GM10248 (cell line): ENCODE results near the gene MSRB1.
A peak's percentile ranks its signal among the peaks of the same experiment; 100 is the strongest.

Source experiments
- CTCF ChIA-PET: fragments of 300-600 bp; sonication (Branson Sonifier 250); formaldehyde crosslinking; extraction: SDS; loops from one replicate; lab custom pipeline; 2021; ENCODE audit warnings: antibody characterized with exemption; lab: Yijun Ruan, JAX
- POLR2A ChIA-PET: fragments of 350-650 bp; sonication (Branson Sonifier 250); formaldehyde crosslinking; extraction: SDS; loops from one replicate; lab custom pipeline; 2020; ENCODE audit warnings: antibody characterized with exemption; lab: Yijun Ruan, JAX
- DNase-seq: peaks from one replicate; pipeline ENCODE4 v3.0.0; 2012; ENCODE audit errors: extremely low spot score
- CTCF ChIP-seq: IDR thresholded peaks from 2 replicates; pipeline ENCODE4 v1.5.1; 2012; ENCODE audit warnings: mild to moderate bottlenecking, low read depth; ENCODE audit errors: extremely low read depth, missing control alignments, control extremely low read depth

MSRB1 gene

GRCh38 chr16:1983544-1984346, 40.7 kb upstream of the MSRB1 start, which contains the start of gene GFER:
GFER (plus strand) TSS chr16:1984193; CDS start chr16:1984219, 26 bp downstream.
- peak; percentile 68 for TF ChIP-seq CTCF
- DNase-seq = peak; percentile 97
- ChIA-PET CTCF (interaction anchor here (0.8 to 5.5 kb wide), 6 partner anchors 11 to 168 kb away, joined by 3 to 30 read pairs (median 4); no protein-coding TSS in a partner anchor), POLR2A (interaction anchor here (0.6 to 3.2 kb wide), 3 partner anchors 19 to 172 kb away, joined by 4 to 21 read pairs (median 9); partner anchors contain the start of genes RPS2 and TRAF7)

GRCh38 chr16:1982991-1983543, 40.1 kb upstream of the MSRB1 start:
- POLR2A ChIA-PET = interaction anchor here (0.8 to 3.2 kb wide), 4 partner anchors 11 to 172 kb away, joined by 3 to 21 read pairs (median 4); partner anchors contain the start of genes RPS2, TBL3 and TRAF7

GRCh38 chr16:1982013-1982433, 39.0 kb upstream of the MSRB1 start:
- ChIA-PET POLR2A (interaction anchor here (0.8 to 3.2 kb wide), 4 partner anchors 10 to 173 kb away, joined by 3 to 21 read pairs (median 4); partner anchors contain the start of genes RPS2, TBL3 and TRAF7), CTCF (interaction anchor here (1.0 to 3.0 kb wide), 3 partner anchors 14 to 22 kb away, joined by 3 to 10 read pairs (median 5); no protein-coding TSS in a partner anchor)
- DNase-seq = no peak
- TF ChIP-seq CTCF = no peak

More at GRCh38 chr16:1982991-1983543, 40.1 kb upstream of the MSRB1 start:
- TF ChIP-seq CTCF = no peak
- CTCF ChIA-PET = interaction anchor here (1.0 to 3.0 kb wide), 4 partner anchors 10 to 168 kb away, joined by 3 to 10 read pairs (median 3); no protein-coding TSS in a partner anchor
- no peak for DNase-seq

GRCh38 chr16:1981398-1981836, 38.4 kb upstream of the MSRB1 start, which contains the start of gene NOXO1:
NOXO1 (minus strand) TSS chr16:1981469; CDS start chr16:1981179, 290 bp downstream.
- no peak for DNase-seq
- POLR2A ChIA-PET = interaction anchor here (1.5 to 3.2 kb wide), 2 partner anchors 10 to 16 kb away, joined by 3 to 21 read pairs; partner anchors contain the start of genes RPS2 and TBL3

GRCh38 chr16:1980770-1981087, 37.7 kb upstream of the MSRB1 start:
- DNase-seq = no peak
- CTCF ChIA-PET = interaction anchor here (1.1 to 3.0 kb wide), 3 partner anchors 15 to 160 kb away, joined by 3 to 10 read pairs (median 5); no protein-coding TSS in a partner anchor
- POLR2A ChIA-PET = interaction anchor here (0.5 to 3.2 kb wide), 3 partner anchors 10 to 672 kb away, joined by 3 to 21 read pairs (median 3); partner anchors contain the start of gene RPS2
- TF ChIP-seq CTCF = no peak

More at GRCh38 chr16:1981398-1981836, 38.4 kb upstream of the MSRB1 start, which contains the start of gene NOXO1:
- CTCF ChIA-PET = interaction anchor here (1.1 to 3.0 kb wide), 3 partner anchors 15 to 159 kb away, joined by 3 to 10 read pairs (median 5); no protein-coding TSS in a partner anchor
- TF ChIP-seq CTCF = no peak
